ENCODE measurements around the gene BCL11B. TPM values are rescaled to one million over a fixed set of nuclear protein-coding genes. Genes with fewer than 3 reads are reported as not detected.
"Not testable (repeated sequence)": the region's sequence is repeated elsewhere in the genome, so short reads cannot be mapped to it uniquely, and the experiment has no call there.

The BCL11B gene
- polyA plus RNA-seq, 3 donors: 2.4 to 2.7 (median 2.5) TPM

DNA sequence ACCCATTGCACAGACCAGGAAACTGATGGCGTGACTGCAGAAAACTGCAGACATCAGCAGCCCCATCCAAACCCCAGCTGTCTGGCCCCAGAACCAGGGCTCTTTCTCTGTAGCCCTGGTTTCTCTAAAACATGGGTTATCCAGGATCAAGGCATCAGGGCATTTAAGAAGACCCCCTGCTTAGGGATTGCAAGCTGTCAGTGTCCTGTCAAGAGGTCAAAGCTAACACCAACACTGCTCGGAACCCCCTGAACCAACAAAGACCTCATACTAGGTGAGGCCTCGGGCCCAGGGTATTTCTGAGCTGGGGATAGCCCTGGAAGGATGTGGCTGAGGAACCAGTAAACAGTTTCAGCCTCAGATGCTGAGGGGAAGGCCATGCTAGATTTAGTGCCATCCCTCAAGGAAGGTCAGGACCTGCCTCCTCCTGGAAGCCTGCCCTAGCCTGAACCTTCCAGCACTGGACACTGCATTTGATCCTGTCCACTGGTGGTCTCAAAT is 39.2 kb downstream of the BCL11B start:
- no peak for DNase-seq (ENCODE audit: extremely low read depth in 1 of 11, low read depth in 9 of 11, low spot score in 4 of 11)

DNA sequence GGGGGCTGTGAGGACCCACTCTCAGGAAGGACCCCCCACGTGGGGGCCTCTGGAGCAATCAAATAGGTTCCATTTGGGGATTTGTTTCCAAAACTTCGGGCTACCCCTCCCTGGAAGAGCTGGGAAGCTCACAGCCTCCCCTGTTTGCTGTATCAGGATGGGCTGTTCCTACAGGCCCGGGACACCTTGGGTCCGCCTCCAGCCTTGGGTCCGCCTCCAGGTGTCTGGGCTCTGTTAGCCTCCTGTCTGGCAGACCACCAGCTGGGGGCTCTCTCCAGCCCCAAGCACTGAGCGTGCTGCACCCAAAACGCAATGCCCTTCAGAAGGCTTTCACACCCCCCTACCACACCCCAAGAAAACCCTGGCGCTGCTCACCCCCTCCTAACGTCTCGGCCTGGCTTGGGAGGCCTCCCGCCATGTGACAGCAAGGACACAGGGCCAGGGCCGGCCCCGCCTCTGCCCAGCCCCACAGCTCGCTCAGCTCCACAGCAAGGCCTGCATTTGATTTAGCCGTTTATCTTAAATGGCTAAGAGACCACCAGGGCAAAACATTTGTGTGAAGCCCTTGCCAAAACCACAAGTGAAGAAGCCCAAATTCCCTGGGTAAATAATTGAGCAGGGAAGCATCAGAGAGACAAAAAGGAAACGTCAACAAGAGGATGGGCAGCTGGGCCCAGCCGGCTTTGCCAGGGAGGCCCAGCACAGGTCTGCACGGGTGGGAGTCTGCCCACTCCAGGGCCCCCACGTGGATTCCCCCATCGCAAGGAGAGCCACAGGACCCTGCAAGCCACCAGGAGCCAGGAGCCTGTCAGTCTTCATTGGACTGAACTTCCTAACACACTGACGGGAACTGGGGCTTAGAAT is 39.9 kb downstream of the BCL11B start:
- DNase-seq (ENCODE audit: extremely low read depth in 1 of 11, low read depth in 9 of 11, low spot score in 4 of 11): peak in 1 of 11 donors; percentile 68

DNA sequence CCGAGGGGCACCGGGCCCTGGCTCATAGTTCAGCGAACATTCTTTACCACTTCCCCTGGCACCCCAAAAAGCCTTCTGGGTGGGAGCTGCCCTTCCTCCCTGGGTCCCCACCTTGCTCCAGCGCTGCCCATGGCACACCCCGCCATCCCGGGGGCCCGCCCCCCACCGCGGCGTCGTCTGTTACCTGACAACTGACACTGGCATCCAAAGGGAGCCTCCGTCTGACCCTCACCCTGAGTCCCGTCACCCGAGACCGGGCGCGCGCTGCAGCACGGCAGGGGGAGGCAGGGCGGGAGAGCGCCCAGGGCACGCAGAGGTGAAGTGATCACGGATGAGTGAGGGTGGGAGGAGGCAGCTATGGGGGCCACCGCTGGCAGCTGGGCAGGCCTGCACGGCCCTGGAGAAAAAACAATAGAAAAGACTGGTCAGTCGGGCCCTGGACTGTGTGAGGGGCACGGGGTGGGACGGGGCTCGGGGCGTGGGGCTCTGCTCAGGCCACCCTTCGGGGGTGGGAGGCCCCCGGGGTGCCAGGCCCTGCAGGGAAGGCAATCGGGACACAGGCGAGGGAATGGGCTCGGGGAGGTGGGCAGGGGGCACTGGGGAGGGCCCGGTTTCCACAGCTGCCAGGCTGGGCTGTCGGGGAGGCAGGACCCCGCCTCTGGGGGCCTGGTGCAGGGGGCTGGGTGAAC is 40.7 kb downstream of the BCL11B start:
- no peak for DNase-seq (ENCODE audit: extremely low read depth in 1 of 11, low read depth in 9 of 11, low spot score in 4 of 11)

DNA sequence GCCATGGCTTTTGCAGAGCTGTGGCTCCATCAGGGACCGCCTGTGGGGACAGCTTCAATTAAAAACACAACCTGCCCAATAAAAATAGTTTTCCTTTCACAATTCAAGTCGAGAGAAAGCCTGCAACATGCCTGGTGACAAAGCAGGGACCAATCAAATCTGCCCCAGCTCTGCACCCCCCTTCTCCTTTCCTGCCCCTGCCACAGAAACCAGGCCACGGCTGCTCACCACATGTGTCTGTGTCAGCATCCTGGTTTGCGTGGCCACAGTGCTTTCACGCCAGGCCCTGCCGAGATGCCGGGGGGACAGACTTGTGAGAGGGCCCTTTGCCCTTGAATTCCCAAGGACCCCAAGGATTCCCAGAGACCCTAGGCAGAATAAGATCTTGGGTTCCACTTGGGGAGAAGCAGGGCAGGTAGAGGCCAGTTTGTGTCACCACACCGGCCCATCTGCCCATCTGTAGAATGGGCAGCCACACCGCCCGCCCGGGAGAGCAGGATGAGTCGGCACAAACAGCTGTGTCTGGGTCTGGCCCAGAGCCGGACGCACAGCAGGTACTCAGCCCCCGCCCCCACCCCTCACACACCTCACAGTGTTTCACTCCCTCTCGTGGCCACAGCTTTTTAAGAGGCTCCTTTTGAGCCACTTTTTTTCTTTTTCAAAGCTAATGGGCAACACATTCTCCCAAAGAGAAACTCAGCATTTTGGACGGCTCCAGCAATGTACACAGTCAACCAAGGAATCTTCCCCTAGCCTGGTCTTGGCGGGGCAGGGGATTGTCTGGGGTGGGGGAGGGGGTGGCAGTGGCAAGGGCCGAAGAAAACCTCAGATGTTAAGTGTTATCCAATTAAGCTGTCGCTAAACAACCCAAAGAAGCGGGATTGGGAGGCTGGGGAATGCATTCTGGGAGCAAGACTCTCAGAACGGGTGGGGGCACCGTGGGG is 41.5 kb downstream of the BCL11B start:
- DNase-seq (ENCODE audit: extremely low read depth in 1 of 11, low read depth in 9 of 11, low spot score in 4 of 11): no peak

DNA sequence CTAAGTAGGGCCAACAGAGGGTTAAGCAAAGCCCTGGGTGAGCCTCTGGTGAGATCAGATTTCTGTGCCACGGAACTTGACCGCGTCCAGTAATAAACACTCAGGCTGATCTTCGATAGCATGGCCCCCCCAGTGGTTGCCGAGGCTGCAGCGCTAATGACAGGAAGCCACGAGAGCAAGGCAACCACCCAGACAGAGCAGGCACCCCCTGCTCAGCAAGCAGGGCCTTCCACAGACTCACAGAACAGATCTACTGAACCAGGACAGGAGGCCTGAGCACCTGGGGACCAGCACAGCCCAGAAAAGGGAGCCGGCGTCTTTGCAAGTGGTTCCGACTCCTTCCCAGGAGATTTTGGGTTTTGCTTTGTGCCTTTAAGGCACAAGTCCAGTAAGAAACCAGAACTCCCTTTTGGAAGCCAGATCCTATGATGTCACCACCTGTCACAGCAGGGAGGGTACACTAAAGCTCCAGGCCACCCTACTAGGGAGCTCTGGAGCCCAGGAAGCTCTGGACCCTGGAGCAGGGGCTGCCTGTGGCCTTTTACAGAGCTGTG is 42.3 kb downstream of the BCL11B start:
- no peak for DNase-seq (ENCODE audit: extremely low read depth in 1 of 11, low read depth in 9 of 11, low spot score in 4 of 11)

DNA sequence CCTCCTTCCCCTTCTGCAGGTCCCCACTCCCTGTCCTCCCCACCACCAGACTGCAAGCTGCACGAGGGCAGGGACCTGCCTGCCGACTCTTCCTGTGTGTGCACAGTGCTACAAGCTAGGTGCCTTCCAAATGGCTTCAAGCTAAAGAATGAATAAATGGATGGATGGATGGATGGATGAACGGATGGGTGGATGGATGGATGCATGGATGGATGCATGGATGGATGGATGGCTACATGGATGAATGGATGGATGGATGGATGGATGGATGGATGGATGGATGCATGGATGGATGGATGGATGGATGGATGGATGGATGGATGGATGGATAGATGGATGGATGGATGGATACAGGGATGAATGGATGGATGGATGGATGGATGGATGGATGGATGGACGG is 43.2 kb downstream of the BCL11B start:
- DNase-seq (ENCODE audit: extremely low read depth in 1 of 11, low read depth in 9 of 11, low spot score in 4 of 11): not testable (repeated sequence)

DNA sequence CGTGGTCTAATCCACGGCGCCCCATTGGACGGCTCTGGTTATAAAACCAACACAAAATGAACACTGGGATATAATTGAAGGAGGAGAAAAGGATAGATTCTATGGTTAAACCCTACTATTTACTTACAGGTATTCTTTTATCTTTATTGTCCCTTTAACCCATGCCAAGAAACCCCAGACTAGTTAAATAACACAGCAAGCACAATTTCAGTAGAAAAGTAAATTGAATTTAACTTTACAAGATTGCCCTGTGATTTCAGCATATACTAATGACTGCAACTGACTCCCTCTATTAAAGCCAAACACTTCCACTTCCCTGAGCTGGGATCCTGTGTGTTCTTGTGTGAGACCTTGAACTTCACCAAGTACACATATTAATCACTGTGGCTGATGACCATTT is 45.3 kb downstream of the BCL11B start:
- no peak for DNase-seq (ENCODE audit: extremely low read depth in 1 of 11, low read depth in 9 of 11, low spot score in 4 of 11)

DNA sequence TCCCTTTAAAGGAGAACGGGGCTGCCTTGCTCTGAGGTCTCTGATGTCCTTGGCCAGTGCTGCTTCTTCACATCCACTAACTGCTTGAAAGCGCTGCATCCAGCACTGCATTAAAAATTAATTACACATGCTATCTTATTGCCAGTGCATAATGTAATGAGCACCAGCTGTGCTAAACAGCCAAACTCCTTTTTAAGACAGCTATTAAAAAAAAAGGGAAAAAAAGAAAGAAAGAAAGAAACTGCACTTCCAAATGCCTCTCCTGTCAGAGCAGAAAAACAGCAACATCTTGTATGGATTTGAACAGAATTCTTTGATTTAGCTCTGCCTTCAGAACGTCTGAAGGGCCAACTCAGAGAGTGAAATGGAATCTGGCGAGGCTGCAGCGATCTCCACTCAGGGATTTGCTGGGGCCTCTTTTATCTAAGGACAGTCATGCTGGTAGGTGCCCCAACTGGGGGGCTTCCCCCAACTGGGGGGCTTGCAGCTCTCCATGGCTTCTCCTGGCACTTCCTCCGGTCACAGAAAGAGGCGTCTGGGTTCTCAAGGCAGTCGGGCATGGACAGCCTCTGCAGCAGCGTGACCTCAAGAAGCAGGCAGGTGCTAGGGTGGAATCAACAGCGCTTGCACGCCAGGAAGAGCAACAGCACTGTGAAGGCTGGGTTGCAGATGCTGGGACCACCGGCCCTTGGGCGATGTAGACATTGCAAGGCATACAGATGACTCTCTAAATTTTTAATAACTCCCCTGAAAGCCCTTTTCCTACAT is 46.4 kb downstream of the BCL11B start:
- DNase-seq (ENCODE audit: extremely low read depth in 1 of 11, low read depth in 9 of 11, low spot score in 4 of 11): no peak

DNA sequence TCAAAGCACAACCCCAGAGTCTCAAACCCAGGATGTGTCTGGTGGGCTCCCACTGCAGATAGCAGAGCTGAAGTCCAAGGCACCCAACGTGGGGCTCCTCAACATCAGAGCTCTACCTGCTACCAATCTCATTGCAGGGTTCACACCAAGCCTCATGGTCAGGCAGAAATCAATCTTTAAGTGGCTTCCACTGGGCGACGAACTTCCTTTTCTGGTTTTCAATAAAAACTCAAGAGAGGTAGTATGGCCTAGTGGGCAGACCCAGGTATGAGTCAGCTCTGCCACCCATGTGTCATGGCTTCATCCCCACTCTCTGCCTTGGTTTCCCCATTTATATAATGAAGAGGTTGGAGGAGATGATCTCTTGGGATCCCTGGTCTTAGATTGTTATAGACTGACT is 47.0 kb downstream of the BCL11B start:
- no peak for DNase-seq (ENCODE audit: extremely low read depth in 1 of 11, low read depth in 9 of 11, low spot score in 4 of 11)

DNA sequence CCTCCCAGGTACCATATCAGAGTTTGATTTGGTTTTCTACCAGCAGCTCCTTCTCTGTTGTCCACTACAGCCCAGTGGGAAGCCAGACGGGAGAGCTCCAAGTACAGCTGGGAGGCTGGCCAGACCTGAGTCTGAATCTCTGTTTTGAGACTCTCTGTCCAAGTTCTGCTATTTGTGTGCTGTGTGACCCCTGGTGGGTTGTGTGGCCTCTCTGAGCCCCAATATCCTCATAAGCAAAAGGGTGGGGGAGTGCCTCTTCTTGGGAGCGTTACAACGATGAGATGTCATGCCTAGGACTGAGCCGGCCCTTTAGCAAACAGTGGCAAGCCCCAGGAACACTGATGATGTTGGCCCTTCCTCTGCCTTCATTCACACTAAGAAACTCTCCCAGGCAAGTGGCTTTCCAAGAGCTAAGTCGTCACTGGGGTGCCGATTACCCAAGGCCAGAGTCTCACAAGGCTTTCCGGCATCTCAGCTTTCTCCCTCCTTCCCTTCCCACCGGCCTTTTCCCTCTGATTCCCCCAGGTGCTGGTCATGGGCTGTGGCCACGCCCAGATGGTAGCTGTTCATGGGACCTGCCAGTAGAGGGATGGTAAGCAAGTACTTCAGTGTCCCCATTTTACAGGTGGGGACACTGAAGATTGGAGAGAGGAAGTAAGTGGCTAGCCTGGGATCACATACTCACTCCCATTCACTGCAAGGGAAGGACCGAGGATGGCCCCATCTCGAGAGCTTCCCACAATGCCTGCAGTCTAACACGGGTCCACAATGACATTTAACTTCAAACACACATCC is 47.7 kb downstream of the BCL11B start:
- DNase-seq (ENCODE audit: extremely low read depth in 1 of 11, low read depth in 9 of 11, low spot score in 4 of 11): no peak

DNA sequence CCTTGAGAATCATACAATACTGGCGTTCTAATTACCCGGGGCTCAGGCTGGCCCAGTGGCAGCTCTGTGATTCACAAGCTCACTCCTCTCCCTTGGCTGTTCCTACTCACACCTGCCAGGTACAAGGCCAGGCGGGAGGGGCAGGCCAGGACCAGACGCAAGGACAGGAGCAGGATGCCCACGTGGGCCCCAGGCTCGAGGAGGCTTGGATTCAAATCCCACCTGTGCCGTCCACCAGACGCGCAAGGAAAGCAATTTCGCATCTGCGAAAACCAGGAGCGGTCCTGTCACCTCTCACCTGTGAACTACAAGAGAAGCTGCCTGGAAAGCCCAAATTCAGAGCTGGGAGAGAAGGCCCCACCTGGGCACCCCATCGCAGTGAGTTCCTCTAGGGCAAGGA is 50.6 kb downstream of the BCL11B start:
- DNase-seq (ENCODE audit: extremely low read depth in 1 of 11, low read depth in 9 of 11, low spot score in 4 of 11): no peak

DNA sequence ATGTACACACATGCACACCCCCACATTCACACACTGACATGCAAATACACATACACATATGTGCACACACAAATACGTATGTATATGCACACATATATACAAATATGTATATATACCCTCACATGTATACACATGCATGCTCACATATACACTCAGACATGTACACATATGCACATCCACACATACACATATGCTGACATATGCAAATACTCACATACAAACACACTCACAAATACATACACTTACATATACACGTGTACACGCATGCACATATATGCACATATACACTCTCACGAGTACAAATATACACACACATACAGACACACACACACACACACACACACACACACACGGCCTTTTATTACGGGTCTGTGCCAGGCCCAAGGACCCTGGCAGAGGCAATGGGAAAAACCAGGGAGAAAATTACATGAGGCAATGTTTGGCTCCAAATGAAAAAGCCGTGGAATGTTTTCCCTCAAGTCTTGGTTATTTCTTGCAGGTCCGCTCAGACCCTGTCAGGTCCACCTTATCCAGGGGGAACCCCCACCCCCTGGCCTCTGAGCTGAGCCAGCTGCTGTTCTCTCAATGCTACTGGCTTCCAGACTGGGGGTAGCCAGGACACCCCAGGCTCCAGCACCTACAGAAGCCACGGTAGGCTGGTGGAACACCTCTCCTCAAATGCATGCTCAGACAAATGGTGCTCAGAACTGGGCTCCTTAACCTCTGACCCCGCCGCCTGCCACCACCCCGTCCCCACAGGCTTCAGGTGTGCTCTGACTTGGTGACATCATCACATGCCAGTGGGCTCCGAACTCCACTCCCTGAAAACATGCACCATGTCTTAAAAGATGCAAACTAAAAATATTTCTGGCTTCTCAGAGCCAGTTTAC is 54.7 kb downstream of the BCL11B start:
- no peak for DNase-seq (ENCODE audit: extremely low read depth in 1 of 11, low read depth in 9 of 11, low spot score in 4 of 11)

DNA sequence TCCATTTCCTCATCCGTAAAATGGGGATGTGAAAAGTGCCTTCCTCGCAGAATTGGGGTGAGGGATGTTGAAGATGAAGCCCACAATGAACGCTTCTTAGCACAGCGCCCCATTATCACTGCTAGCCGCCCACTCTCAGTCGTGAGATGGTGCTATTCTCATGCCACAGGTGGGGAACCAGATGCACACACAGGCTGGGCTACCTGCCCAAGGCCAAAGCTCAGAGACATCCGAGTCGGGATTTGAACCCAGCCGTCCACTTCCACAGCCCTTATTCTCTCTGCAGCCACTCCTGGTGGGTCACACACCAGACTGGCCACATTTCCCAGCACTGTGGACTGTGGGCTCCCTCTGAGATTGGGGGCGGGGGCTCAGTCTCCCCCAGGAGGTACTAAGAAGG is 55.8 kb downstream of the BCL11B start:
- no peak for DNase-seq (ENCODE audit: extremely low read depth in 1 of 11, low read depth in 9 of 11, low spot score in 4 of 11)

DNA sequence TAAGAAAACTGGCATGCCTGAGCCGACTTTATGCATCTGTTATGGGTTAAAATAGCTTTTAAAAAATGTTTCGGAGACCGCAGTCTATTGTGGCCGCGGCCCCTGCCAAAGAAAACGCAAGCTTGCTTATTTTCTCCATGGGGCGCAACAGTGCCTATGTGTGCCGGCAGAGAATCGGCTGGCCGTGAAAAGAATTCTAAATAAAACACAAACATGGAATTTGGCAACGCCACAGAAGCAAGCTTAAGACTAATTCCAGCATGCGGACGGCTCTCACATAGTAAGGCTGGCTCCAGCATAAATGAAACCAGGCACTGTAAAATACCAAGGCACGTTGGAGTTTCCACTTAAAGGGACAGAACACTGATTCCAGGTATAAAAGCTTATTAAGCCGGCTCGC is 56.7 kb downstream of the BCL11B start:
- no peak for DNase-seq (ENCODE audit: extremely low read depth in 1 of 11, low read depth in 9 of 11, low spot score in 4 of 11)

DNA sequence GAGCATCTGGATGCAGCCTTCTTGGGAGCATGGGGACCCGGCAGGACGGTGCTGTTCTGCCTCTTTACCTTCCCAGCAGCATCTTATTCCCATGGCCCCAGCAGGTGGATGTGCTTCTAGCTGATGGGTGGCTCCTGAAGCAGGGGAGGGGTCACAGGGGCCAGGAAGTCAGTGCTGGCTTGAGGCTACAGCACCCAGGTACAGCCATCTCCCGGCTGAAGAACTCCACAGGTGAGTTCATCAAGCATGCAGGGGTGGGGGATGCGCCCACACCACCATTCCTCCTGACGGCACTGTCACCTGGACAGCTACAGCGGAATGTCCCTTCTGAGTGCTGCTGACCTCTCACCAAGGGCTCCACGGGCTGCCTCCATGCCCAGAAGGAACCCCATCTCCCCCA is 57.3 kb downstream of the BCL11B start:
- DNase-seq (ENCODE audit: extremely low read depth in 1 of 11, low read depth in 9 of 11, low spot score in 4 of 11): no peak

DNA sequence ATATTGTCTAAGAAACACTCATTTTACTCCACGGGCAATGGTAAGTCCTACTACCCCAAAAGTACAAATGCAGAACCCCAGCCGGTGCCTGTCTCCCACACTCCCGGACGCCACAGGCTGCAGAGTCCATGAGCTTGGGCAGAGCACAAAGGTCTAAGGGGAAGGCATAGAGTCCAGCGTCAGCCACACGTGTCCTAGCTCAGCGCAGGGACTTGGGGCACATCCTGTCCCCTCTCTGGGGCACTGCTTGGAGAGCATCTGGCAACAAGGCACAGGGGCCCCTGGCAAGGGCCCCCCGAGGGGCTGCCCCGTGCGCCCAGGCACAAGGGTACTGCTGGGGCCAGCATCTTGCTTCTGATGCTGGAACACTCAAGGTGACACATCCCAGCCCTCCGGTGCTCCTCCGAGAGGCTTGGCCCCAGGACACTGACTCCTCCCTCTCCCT is 58.4 kb downstream of the BCL11B start:
- DNase-seq (ENCODE audit: extremely low read depth in 1 of 11, low read depth in 9 of 11, low spot score in 4 of 11): no peak

DNA sequence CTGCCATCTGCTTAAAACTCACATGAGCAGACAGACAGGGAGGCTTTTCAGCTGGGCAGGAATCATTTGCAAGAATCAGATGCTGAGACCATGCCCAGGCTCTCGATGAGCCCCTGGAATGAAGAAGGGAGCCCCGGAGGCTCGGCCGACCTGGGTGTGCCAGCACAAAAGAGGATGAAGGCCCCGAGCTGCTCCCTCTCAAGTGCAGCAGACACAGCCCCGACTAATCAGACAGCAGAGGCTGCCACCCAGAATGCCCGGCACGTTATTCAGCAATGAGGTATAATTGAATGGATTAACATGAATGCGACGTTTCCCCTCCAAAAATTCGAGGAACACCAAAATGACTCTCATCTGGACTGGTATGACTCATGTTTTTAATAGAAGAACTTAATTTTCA is 58.9 kb downstream of the BCL11B start:
- DNase-seq (ENCODE audit: extremely low read depth in 1 of 11, low read depth in 9 of 11, low spot score in 4 of 11): no peak
